Spleen (tissue), 7 donors: ENCODE measurements around the gene TBC1D3E.
"Not testable (repeated sequence)": the region's sequence is repeated elsewhere in the genome, so short reads cannot be mapped to it uniquely, and the experiment has no call there.

Experiments used
- CTCF ChIP-seq, 11 experiments: fragments of 200-600 bp in 7 of 11; fragments of 450-650 bp in 4 of 11; sonication (generic) in 4 of 11; IDR thresholded peaks in 8 of 11; conservative IDR thresholded peaks in 3 of 11; 1 replicate in 7 of 11; 2 replicates in 4 of 11; pipeline versions ENCODE4 v1.4.0 to v1.8.0; 2016 to 2021; ENCODE audit warnings: antibody characterized with exemption in 11 of 11, inconsistent platforms in 4 of 11, mild to moderate bottlenecking in 1 of 11
- POLR2AphosphoS5 ChIP-seq, 3 donors: sonication (generic); formaldehyde crosslinking; IDR thresholded peaks; one replicate each; pipeline ENCODE4 v1.5.1; 2017; ENCODE audit warnings: antibody characterized with exemption in 3 of 3
- donor health status: DM: no; HTN: no; CAD: no; lungs with moderate emphysema.
- donor health status: DM: no; HTN: no; CAD: no.
- donor health status: DM: no; HTN: no; CAD: no.

GRCh38 chr17:38134860-38135259 lies 7.1 kb downstream of the TBC1D3E start:
- not testable (repeated sequence) for TF ChIP-seq POLR2AphosphoS5 (IDR thresholded peaks at IDR 0.05); CTCF (IDR thresholded peaks at IDR 0.05 in 8 of 11, conservative IDR thresholded peaks at IDR 0.05 in 3 of 11)
